Stimulated activated CD4-positive, alpha-beta T cell treated with anti-CD3 and anti-CD28 coated beads, Interleukin-12 subunit alpha, Interleukin-12 subunit beta, amount 100 ng/mL, for 48 hours (primary cell): ENCODE results near the gene CD2BP2.
"Not testable (repeated sequence)": the region's sequence is repeated elsewhere in the genome, so short reads cannot be mapped to it uniquely, and the experiment has no call there.

Experiments used
- DNase-seq, 3 donors: peaks; one replicate each; pipeline ENCODE4 v3.0.0-alpha.2; 2020; ENCODE audit warnings: low read depth in 2 of 3, low spot score in 1 of 3

Gene CD2BP2

DNA sequence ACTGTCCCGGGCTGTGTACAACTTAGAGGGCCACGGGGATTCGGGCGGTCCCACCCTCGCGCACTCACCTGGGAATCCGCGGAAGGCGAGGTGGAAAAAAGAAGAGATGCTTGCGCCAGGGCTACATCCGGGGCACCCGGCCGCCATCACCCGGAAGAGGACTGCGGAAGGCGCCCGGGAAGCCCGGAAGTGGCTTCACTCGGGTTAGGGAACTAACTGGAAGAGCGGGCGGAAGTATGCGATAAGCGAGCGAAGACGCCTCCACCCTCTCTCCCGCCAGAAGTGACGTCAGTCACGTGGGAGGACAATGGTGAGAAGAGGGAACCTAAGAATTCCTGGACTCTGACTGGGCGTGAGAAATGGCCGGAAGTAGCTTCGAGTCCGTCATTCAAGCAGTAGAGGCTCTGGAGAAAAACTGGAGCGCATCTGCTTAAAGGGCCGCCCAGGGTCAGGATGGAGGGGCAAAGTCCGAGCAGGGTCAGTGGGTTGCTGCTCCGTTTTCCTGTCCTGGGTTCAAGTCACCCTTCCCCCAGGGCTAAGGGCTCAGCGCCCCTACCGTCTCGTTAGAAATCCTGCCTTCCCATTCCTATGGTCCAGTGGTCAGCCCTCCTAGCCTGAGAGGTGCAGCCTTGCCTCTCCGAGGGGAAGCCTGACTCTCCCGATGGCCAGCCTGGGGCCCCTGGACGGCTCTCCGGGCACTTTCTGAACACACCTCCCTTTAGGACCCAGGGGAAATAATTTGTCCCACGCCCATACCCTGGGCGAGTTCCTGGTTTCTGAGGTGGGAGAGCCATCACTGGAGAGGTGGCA lies at the start of gene CD2BP2:
Gene CD2BP2 (minus strand): TSS at position 165 of the 810 bp plus-strand sequence. CDS start 627 bp downstream, outside the sequence.
- DNase-seq, result peak; percentile 83 to 89 (median 84)

DNA sequence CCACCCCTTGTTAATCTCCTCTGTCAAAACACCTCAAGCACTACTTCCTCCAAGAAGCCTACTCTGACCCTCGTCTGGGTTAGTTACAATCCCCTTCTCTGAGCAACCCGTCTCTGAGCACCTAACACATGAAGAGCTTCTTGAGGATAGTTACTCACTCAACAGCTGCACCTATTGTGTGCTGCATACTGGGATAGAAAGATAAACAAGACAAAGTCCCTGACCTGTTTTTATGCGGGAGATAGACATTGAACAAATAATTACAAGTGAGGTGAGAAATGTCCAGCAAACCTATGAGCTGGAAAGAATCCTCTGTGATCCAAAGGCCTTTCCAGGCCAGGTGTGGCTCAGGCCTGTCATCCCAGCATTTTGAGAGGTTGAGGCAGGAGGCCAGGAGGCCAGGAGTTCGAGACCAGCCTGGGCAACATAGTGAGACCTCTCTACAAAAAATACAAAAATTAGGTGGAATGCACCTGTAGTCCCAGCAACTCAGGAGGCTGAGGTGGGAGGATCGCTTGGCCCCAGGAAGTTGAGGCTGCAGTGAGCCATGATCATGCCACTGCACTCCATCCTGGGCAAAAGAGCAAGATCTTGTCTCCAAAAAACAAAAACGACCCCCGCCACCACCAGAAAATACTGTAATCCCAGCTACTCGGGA lies 46.8 kb upstream of the CD2BP2 start:
- DNase-seq, result no peak

DNA sequence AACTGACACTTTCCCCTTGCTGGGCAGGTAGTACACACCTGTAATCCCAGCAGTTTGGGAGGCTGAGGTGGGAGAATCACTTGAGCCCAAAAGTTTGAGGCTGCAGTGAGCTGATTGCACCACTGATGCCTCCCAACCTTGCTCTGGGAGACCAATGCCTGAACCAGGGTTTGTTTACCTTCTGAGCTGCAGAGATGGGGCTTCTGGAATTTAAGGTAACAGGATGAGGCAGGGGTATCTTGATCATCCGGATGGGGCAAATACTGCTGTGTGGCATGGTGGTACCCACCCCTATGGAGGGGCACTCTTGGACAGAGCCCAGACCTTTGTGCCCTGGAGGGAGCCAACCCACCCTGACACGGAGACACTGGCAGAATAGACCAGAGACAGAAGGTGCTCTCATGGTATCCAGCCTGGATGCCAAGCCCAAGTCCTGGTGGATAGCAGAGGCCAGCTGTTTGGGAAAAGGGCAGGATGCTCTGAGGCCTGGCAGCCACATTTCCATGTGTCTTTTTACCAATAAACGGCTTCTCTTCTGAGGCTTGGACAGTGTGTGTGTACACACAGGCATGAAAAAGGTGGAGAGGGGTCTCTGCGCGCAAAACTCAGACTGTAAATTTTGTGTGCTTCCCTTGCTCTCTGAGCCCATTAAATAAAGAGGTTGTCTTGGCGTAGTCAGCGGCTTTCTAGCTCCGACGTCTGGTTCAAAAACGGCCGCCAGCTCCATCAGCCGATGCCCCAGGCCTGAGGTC lies 44.5 kb upstream of the CD2BP2 start:
- no peak for DNase-seq

- DNase-seq, result no peak
Measured at GRCh38 chr16:30398661-30399434, 43.7 kb upstream of the CD2BP2 start.

- DNase-seq, result no peak
Measured at GRCh38 chr16:30397776-30398660, 42.9 kb upstream of the CD2BP2 start.

- DNase-seq, result no peak
Measured at GRCh38 chr16:30397056-30397455, 41.9 kb upstream of the CD2BP2 start.

- not testable (repeated sequence) for DNase-seq
Measured at GRCh38 chr16:30396627-30397026, 41.5 kb upstream of the CD2BP2 start.

DNA sequence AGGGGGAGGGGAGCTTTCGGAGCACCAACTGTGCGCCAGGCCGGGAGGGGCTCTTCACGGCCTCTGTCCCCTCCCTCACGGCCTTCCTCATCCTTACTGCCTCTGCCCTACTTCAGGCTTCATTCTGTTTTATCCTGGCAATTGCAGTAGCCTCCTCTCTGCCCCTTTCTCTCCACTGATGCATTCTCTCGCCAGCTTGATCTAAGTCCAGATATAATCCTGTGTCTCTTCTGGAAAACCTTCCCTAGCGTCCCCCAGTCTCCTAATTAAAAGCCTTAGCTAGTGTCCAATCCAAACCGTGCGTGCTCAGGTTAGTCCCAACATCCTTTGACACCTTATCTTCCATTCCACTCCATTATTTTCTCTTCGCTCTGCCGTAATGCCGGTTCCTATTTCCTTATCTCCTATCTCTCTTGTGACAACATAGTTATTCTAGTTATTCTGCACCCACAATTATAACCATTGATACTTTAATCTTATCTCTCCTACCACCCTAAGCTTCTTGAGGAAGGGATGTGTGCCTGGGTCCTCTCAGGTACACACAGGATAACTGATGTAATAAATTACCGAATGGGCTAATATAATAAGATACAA lies 41.0 kb upstream of the CD2BP2 start:
- no peak for DNase-seq

- peak in 1 of 3 donors; percentile 46 for DNase-seq
Measured at GRCh38 chr16:30395155-30395991, 40.3 kb upstream of the CD2BP2 start, which contains the start of gene ZNF48. Gene ZNF48, plus strand, starts transcription at chr16:30395420. Its CDS starts 375 bp downstream, at chr16:30395795.

- DNase-seq, result no peak
Measured at GRCh38 chr16:30394592-30395154, 39.6 kb upstream of the CD2BP2 start.

DNA sequence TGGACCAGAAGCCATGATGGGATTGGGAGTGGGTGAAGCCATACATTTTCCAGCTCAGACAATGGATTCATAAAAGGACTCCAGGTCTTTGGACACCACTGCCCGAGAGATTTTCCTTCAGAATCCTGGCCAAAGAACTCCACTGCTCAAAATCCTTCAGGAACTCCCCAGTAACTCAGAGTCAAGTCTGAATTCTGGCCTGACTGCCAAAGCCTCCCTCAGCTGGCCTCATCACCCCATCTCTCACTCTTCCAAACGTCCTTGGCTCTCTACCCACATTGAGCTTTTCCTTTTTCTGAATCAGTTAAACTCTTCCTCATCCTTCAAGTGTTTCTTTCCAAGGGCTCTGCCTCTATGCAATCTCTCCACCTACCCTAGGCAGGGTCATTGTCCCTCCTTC lies 28.4 kb upstream of the CD2BP2 start:
- no peak for DNase-seq

GRCh38 chr16:30382111-30382881 lies 27.2 kb upstream of the CD2BP2 start, which contains the start of gene SEPTIN1:
Gene SEPTIN1, minus strand, starts transcription at chr16:30382561. Its CDS starts 19 bp downstream, at chr16:30382542.
- DNase-seq, result peak in 2 of 3 donors; percentile 51 to 71

DNA sequence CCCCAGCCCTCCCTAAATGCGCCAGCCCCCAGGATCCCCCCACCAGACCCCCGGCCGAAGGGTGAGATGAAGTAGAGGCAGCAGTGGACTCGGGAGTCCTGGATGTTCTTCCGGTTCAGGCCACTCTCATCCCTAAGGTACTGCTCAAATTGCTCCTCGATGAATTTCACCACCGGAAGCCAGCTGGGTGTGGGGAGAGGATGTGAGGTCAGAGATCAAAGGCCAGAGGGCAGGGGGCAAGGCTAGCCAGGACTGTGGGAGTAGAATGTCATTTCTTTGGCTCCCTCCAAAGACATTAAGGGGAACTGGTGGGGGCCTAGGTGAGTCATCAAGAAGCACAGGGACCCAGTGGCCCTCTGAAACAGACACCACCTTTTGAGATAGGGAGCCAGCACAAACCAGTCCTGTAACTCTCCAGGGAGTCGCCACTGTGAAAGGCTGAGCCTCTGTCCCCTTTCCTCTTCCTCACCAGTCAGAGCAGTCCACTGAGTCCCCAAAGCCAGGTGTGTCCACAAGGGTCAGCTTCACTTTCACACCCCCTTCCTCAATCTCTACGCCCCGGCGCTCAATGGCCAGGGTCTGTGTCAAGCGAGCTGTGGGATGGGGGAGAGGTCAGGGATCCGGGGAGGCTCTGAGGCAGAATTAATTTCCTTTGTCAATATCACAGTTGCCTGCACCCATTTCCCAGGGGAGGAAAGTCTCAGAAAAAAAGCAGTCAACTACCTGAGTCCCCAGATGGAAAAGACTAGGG lies 26.4 kb upstream of the CD2BP2 start:
- DNase-seq, result no peak

DNA sequence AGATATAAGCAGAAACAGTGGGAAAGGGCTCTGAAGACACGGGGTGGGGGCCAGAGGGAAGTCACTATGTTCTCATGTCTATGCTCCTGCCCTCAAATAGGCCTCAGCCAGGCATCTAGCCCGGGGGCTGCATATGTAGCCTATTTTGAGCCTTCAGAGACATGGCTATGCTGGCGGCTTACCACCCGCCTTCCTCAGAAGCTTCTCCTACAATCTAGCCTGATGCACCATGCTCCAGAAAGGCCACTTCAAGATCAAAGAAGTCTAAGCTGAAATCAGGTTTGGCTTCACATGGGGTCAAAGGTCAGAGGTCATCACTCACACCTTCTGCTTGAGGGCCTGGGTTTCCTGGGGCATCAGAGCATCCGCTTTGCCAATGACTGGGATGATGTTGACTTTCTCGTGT lies 25.7 kb upstream of the CD2BP2 start:
- no peak for DNase-seq

DNA sequence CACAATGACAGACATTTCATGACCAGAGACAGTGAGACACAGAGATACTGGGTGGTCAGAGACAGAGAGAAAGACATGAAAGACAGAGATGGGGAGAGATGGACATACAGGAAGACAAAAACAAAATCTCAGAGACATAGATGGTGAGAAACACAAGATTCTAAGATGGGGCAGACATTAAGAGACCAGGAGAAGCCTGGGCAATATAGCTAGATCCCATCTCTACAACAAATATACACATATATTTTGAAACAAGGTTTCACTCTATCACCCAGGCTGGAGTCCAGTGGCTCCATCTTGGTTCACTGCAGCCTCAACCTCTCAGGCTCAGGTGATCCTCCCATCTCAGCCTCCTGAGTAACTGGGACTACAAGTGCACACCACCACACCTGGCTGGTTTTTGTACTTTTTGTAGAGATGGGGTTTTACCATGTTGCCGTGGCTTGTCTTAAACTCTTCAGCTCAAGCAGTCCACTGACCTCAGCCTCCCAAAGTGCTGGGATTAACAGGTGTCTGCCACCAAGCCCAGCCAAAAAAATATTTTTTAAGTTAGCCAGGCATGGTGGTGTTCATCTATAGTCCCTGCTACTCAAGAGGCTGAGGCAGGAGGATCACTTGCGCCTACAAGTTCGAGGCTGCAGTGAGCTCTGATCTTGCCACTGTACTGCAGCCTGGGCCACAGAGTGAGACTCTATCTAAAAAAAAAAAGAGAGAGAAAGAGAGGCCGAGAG lies 25.1 kb upstream of the CD2BP2 start:
- DNase-seq, result no peak
